NCI-H2227 (cell line): Measurements from ENCODE around the gene PLEKHH1.

ENCODE experiments used
- DNase-seq: peaks from one replicate; lab custom pipeline; 2025; ENCODE audit not compliant: unreplicated experiment; lab: John Stamatoyannopoulos, UW

The PLEKHH1 gene

GRCh38 chr14:67510121-67510520, 23.0 kb upstream of the PLEKHH1 start:
- DNase-seq, result no peak

- no peak for DNase-seq
These were observed 22.3 kb upstream of the PLEKHH1 start for GRCh38 chr14:67510836-67511235.

GRCh38 chr14:67512463-67513310, 20.4 kb upstream of the PLEKHH1 start:
- DNase-seq, result peak; percentile 9

DNA sequence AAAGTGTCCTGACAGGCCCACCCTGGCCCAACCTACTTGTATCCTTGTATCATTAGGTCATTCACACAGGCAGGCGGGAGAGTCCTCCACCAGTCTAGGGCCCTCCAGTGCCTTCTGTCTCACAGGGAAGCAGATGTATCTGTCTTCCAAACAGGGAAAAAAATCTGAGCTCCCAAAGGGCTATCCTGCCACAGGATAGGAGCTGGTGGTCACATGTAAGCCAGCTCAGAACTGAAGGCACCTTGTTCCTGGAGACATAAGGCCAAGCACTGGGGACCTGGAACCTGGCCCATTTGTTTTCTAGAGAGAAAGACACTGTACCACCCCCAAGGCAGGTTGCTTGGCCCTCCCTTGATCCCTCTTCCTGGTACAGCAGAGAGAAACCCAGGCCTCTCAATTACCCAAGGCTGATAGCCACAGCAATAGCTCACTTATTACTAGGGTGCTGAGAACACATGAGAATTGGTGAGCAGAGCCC, 19.4 kb upstream of the PLEKHH1 start:
- DNase-seq, result no peak

- DNase-seq, result no peak
These were observed 18.9 kb upstream of the PLEKHH1 start for GRCh38 chr14:67514203-67514607.

DNA sequence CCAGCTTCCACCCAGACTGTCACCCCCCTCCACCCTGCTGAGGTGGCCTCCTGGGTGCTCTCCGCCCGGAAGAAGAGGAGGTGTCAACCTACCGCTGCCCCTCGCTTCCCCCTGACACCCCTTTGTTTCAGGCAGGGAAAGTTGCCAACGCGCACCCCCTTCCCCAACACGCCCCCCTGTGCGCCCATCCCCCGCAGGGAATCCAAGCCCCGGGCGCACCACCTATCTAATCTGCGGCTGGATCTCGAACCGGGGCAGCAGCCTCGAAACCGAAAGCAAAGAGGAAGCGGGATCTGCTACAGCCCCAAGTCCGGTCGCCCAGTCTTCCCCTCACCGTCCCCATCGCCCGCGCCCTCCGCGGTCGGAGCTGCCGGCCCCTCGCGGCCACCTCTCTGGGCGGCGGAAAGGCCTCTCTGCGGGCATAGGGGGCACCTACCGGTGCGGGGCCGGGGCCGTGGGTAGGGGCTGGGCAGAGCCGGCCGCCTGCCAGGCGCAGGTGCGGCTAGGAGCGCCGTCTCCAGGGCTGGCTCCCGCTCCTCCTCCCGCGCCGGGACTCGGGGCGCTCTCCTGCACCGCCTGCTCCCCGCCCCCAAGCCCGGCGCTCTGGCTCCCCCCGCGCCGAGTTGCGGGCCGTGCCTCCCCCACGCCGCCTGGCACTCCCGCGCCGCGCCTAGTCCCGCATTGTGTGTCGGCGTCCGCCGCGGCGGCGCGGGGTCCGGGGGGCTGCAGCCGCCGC, 18.3 kb upstream of the PLEKHH1 start:
- peak; percentile 48 for DNase-seq

- DNase-seq, result peak; percentile 35
These were observed 17.6 kb upstream of the PLEKHH1 start for GRCh38 chr14:67515386-67516079.

- DNase-seq, result no peak
These were observed 16.4 kb upstream of the PLEKHH1 start for GRCh38 chr14:67516676-67517075.

GRCh38 chr14:67517083-67517482, 16.0 kb upstream of the PLEKHH1 start:
- DNase-seq, result peak; percentile 12

- DNase-seq, result no peak
These were observed 13.7 kb upstream of the PLEKHH1 start for GRCh38 chr14:67519406-67519805.

GRCh38 chr14:67520482-67520881, 12.6 kb upstream of the PLEKHH1 start:
- DNase-seq, result no peak

DNA sequence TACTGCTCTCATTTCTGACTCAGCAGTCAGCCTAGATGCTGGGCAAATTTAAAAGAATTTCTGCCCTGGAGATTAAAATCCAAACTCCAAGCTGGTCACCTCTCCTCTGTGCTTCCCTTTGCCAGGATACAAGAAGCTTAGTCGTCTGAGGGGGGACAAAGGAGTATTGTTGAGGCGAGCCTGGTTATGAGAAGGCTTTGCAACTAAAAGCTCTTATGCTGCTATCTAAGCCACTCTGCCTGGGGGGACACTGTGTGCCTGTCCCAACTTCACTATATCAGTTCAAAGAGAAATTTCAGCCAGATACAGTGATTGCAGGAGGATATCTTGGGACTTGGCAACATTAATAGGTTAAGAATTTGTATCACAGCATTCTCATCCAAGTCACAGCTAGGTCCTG, 10.8 kb upstream of the PLEKHH1 start:
- no peak for DNase-seq

GRCh38 chr14:67523764-67524633, 9.1 kb upstream of the PLEKHH1 start:
- DNase-seq, result no peak

- no peak for DNase-seq
These were observed 8.5 kb upstream of the PLEKHH1 start for GRCh38 chr14:67524634-67524963.

GRCh38 chr14:67525389-67525788, 7.7 kb upstream of the PLEKHH1 start:
- DNase-seq, result no peak

GRCh38 chr14:67526181-67526580, 6.9 kb upstream of the PLEKHH1 start:
- DNase-seq, result no peak

GRCh38 chr14:67526676-67527459, 6.2 kb upstream of the PLEKHH1 start:
- DNase-seq, result peak; percentile 60

- DNase-seq, result no peak
These were observed 5.3 kb upstream of the PLEKHH1 start for GRCh38 chr14:67527756-67528155.

GRCh38 chr14:67528276-67528675, 4.8 kb upstream of the PLEKHH1 start:
- DNase-seq, result no peak
